H9 (cell line): ENCODE results near the gene MUC16. TPM values are rescaled to one million over a fixed set of nuclear protein-coding genes. Genes with fewer than 3 reads are reported as not detected.
"Not testable (repeated sequence)": the region's sequence is repeated elsewhere in the genome, so short reads cannot be mapped to it uniquely, and the experiment has no call there.

Experiments used
- DNase-seq: peaks from one replicate; pipeline ENCODE4 v3.0.0-alpha.2; 2017
- H2AFZ ChIP-seq: one replicate; pipeline ENCODE4 v1.6.1; 2013; ENCODE audit warnings: mild to moderate bottlenecking, low read length, control low read depth, moderate library complexity
- H2AK5ac ChIP-seq: 2 replicates; pipeline ENCODE4 v1.6.1; 2013; ENCODE audit warnings: low read length, control low read depth, mixed read lengths; ENCODE audit not compliant: insufficient read length
- H2BK120ac ChIP-seq: one replicate; pipeline ENCODE4 v1.6.1; 2013; ENCODE audit warnings: low read depth, mild to moderate bottlenecking, low read length, control low read depth, inconsistent platforms; ENCODE audit not compliant: poor library complexity, severe bottlenecking
- H2BK12ac ChIP-seq: 2 replicates; pipeline ENCODE4 v1.6.1; 2013; ENCODE audit warnings: low read length, control low read depth, mixed read lengths, low read depth; ENCODE audit not compliant: insufficient read length
- H2BK15ac ChIP-seq: 2 replicates; pipeline ENCODE4 v1.6.1; 2013; ENCODE audit warnings: low read depth, low read length, control low read depth
- H2BK20ac ChIP-seq: one replicate; pipeline ENCODE4 v1.6.1; 2013; ENCODE audit warnings: low read depth, mild to moderate bottlenecking, low read length, control low read depth, inconsistent platforms; ENCODE audit not compliant: poor library complexity, severe bottlenecking
- H2BK5ac ChIP-seq: 2 replicates; pipeline ENCODE4 v1.6.1; 2013; ENCODE audit warnings: low read length, control low read depth, mixed read lengths; ENCODE audit not compliant: insufficient read length
- H3K14ac ChIP-seq: 2 replicates; pipeline ENCODE4 v1.6.1; 2013; ENCODE audit warnings: low read length, control low read depth; ENCODE audit not compliant: insufficient read depth
- H3K18ac ChIP-seq: 2 replicates; pipeline ENCODE4 v1.6.1; 2013; ENCODE audit warnings: low read depth, mild to moderate bottlenecking, mixed read lengths, low read length, control low read depth; ENCODE audit not compliant: insufficient read length
- H3K23ac ChIP-seq: 2 replicates; pipeline ENCODE4 v1.6.1; 2013; ENCODE audit warnings: low read length, control low read depth, mixed read lengths, low read depth; ENCODE audit not compliant: insufficient read length
- H3K23me2 ChIP-seq: 2 replicates; pipeline ENCODE4 v1.6.1; 2013; ENCODE audit warnings: low read depth, mild to moderate bottlenecking, mixed read lengths, low read length, control low read depth; ENCODE audit not compliant: insufficient read length, poor library complexity, severe bottlenecking
- H3K27ac ChIP-seq: 2 replicates; pipeline ENCODE4 v1.5.1; 2013; ENCODE audit warnings: low read length, control low read depth, mixed read lengths, low read depth; ENCODE audit not compliant: insufficient read length
- H3K27me3 ChIP-seq: 2 replicates; pipeline ENCODE4 v1.6.1; 2013; ENCODE audit warnings: low read length, control low read depth, inconsistent platforms; ENCODE audit not compliant: insufficient read depth
- H3K4ac ChIP-seq: 2 replicates; pipeline ENCODE4 v1.6.1; 2013; ENCODE audit warnings: low read depth, mild to moderate bottlenecking, control low read depth, inconsistent platforms, low read length, moderate library complexity
- H3K4me1 ChIP-seq: 2 replicates; pipeline ENCODE4 v1.6.1; 2013; ENCODE audit warnings: low read length, control low read depth, inconsistent platforms; ENCODE audit not compliant: insufficient read depth
- H3K4me2 ChIP-seq: 2 replicates; pipeline ENCODE4 v1.6.1; 2013; ENCODE audit warnings: low read length, control low read depth, mixed read lengths; ENCODE audit not compliant: insufficient read length, insufficient read depth
- H3K56ac ChIP-seq: 2 replicates; pipeline ENCODE4 v1.6.1; 2013; ENCODE audit warnings: low read depth, mild to moderate bottlenecking, mixed read lengths, low read length, control low read depth; ENCODE audit not compliant: insufficient read length
- H3K79me1 ChIP-seq: 2 replicates; pipeline ENCODE4 v1.6.1; 2013; ENCODE audit warnings: low read depth, mild to moderate bottlenecking, moderate library complexity, low read length, control low read depth, inconsistent platforms; ENCODE audit not compliant: insufficient read depth, poor library complexity, severe bottlenecking
- H3K79me2 ChIP-seq: 2 replicates; pipeline ENCODE4 v1.6.1; 2013; ENCODE audit warnings: low read length, control low read depth, inconsistent platforms; ENCODE audit not compliant: insufficient read depth
- H3K9ac ChIP-seq: 2 replicates; pipeline ENCODE4 v1.6.1; 2013; ENCODE audit warnings: low read length, control low read depth, mixed read lengths; ENCODE audit not compliant: insufficient read length; ENCODE audit errors: extremely low read depth
- H3K9me3 ChIP-seq: one replicate; pipeline ENCODE4 v1.6.1; 2013; ENCODE audit warnings: low read depth, low read length, inconsistent platforms; ENCODE audit not compliant: control insufficient read depth
- H3T11ph ChIP-seq: one replicate; pipeline ENCODE4 v1.6.1; 2013; ENCODE audit warnings: mild to moderate bottlenecking, low read length, control low read depth, inconsistent platforms
- H4K20me1 ChIP-seq: one replicate; pipeline ENCODE4 v1.6.1; 2013; ENCODE audit not compliant: control insufficient read depth, insufficient read length, insufficient read depth
- H4K5ac ChIP-seq: 2 replicates; pipeline ENCODE4 v1.6.1; 2013; ENCODE audit warnings: low read depth, mild to moderate bottlenecking, mixed read lengths, low read length, control low read depth; ENCODE audit not compliant: insufficient read length
- H4K8ac ChIP-seq: replicated peaks from 2 replicates; pipeline ENCODE4 v1.6.1; 2013; ENCODE audit warnings: low read length, control low read depth, mixed read lengths, low read depth; ENCODE audit not compliant: insufficient read length
- H4K91ac ChIP-seq: 2 replicates; pipeline ENCODE4 v1.6.1; 2013; ENCODE audit warnings: low read depth, mild to moderate bottlenecking, moderate library complexity, mixed read lengths, low read length, control low read depth; ENCODE audit not compliant: insufficient read length
- H3K27ac Mint-ChIP-seq, 3 experiments: 2 replicates in 2 of 3; 3 replicates in 1 of 3; pipeline ENCODE4 v1.8.0; 2020 to 2021; ENCODE audit warnings: mixed read lengths in 3 of 3, mild to moderate bottlenecking in 1 of 3, moderate library complexity in 1 of 3
- H3K27me3 Mint-ChIP-seq: 2 replicates; pipeline ENCODE4 v1.8.0; 2021; ENCODE audit warnings: low read depth, mild to moderate bottlenecking, moderate library complexity, mixed read lengths
- H3K36me3 Mint-ChIP-seq, 3 experiments: 2 replicates in 2 of 3; 3 replicates in 1 of 3; pipeline ENCODE4 v1.8.0; 2020 to 2021; ENCODE audit warnings: low read depth in 3 of 3, mixed read lengths in 3 of 3; ENCODE audit not compliant: insufficient read depth in 1 of 3
- H3K4me1 Mint-ChIP-seq, 2 experiments: 2 replicates each; pipeline ENCODE4 v1.8.0; 2020; ENCODE audit warnings: mixed read lengths in 2 of 2
- H3K4me3 Mint-ChIP-seq, 2 experiments: 2 replicates in 1 of 2; 3 replicates in 1 of 2; pipeline ENCODE4 v1.8.0; 2020 to 2021; ENCODE audit warnings: mild to moderate bottlenecking in 2 of 2, mixed read lengths in 2 of 2, moderate library complexity in 1 of 2
- H3K9me3 Mint-ChIP-seq, 2 experiments: 2 replicates in 1 of 2; 3 replicates in 1 of 2; pipeline ENCODE4 v1.8.0; 2020; ENCODE audit warnings: mild to moderate bottlenecking in 2 of 2, mixed read lengths in 2 of 2, moderate library complexity in 1 of 2
- WGBS: extraction: QIAGEN DNeasy Blood & Tissue Kit; methylation state at CpG from one replicate; pipeline ENCODE4 v1.1.7; 2013; ENCODE audit warnings: missing lambda C conversion rate, low lambda C conversion rate, mixed read lengths; ENCODE audit not compliant: insufficient read length; ENCODE audit errors: extremely low coverage; 5-methylcytosine and 5-hydroxymethylcytosine counted together
- total RNA-seq: library from RNA; stranded (reverse); gene quantifications from 2 replicates; pipeline ENCODE4 v1.2.1, GENCODE V29; 2021
- TF ChIP-seq, protein P1 (sequence below): fragments of 200-600 bp; sonication (generic); conservative IDR thresholded peaks from 3 replicates; pipeline ENCODE4 v1.8.0; 2021; ENCODE audit warnings: antibody characterized with exemption, mild to moderate bottlenecking

MUC16 gene
- total RNA-seq, 1 experiment from 2014 or later, result 0.22 TPM

DNA sequence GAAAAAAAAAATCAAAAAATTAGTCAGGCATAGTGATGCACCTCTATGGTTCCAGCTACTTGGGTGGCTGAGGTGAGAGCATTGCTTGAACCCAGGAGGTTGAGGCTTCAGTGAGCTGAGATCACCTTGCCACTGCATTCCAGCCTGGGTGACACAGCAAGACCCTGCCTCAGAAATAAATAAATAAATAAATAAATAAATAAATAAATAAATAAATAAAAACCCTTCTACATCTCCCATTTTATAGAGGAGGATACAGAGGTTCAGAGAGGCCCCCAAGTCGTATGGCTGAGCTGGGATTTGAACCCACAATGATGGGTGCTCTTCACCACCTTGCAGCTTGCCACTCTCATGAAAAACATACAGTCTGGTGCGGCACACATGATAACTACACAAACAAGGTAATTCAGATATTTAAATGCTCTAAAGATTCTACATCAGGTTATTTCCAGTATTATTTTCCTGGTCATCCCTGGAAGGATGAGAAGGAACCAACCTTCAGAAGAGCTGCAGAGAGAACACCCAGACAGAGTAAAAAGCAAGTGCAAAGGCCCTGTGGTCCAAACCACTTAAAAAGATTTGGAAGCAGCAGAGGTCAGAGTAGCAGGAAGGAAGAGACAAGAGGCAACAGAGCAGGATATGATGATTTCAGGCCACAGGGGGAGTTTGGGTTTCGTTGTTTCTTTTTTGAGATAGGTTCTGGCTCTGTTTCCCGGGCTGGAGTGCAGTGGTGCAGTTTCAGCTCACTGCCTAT, 47.5 kb upstream of the MUC16 start:
- Mint-ChIP-seq H3K4me3 (no peak overlapping the region), H3K27ac (peak overlapping the region in 2 of 3 experiments; percentile 26 to 51; a peak in 2 of 7 replicates), H3K9me3 (peaks cover 0 to 2% of the 10 kb centered on the region in 2 experiments; a peak in 3 of 5 replicates), H3K36me3 (peaks cover 0 to 5% (median 0%) of the 10 kb centered on the region in 3 experiments; a peak in 2 of 7 replicates), H3K27me3 (no peaks in the 10 kb centered on the region), H3K4me1 (peaks cover 25 to 45% of the 10 kb centered on the region in 2 experiments)
- Histone ChIP-seq H2BK15ac (no peak overlapping the region), H2BK5ac (no peak overlapping the region), H2AK5ac (no peak overlapping the region), H3K79me2 (no peaks in the 10 kb centered on the region), H2AFZ (no peak overlapping the region), H3K27ac (no peak overlapping the region), H3K79me1 (no peaks in the 10 kb centered on the region), H3K9me3 (no peaks in the 10 kb centered on the region), H2BK120ac (no peak overlapping the region), H4K8ac (no peak overlapping the region), H4K20me1 (no peaks in the 10 kb centered on the region), H3K23me2 (no peaks in the 10 kb centered on the region), H3K9ac (no peak overlapping the region), H2BK20ac (peak overlapping the region; percentile 6), H3T11ph (no peak overlapping the region), H3K4me1 (no peaks in the 10 kb centered on the region; the same call in 1 of the 2 replicates), H3K23ac (no peak overlapping the region), H4K91ac (no peak overlapping the region), H2BK12ac (no peak overlapping the region), H3K14ac (no peak overlapping the region), H3K27me3 (no peaks in the 10 kb centered on the region), H3K4me2 (no peak overlapping the region), H4K5ac (no peak overlapping the region), H3K18ac (no peak overlapping the region), H3K56ac (no peak overlapping the region), H3K4ac (no peak overlapping the region)
- no CpG with 5 or more reads among the region's 4 CpGs for WGBS
- TF ChIP-seq, protein P1, sequence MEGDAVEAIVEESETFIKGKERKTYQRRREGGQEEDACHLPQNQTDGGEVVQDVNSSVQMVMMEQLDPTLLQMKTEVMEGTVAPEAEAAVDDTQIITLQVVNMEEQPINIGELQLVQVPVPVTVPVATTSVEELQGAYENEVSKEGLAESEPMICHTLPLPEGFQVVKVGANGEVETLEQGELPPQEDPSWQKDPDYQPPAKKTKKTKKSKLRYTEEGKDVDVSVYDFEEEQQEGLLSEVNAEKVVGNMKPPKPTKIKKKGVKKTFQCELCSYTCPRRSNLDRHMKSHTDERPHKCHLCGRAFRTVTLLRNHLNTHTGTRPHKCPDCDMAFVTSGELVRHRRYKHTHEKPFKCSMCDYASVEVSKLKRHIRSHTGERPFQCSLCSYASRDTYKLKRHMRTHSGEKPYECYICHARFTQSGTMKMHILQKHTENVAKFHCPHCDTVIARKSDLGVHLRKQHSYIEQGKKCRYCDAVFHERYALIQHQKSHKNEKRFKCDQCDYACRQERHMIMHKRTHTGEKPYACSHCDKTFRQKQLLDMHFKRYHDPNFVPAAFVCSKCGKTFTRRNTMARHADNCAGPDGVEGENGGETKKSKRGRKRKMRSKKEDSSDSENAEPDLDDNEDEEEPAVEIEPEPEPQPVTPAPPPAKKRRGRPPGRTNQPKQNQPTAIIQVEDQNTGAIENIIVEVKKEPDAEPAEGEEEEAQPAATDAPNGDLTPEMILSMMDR, result no peak
- no peak for DNase-seq

DNA sequence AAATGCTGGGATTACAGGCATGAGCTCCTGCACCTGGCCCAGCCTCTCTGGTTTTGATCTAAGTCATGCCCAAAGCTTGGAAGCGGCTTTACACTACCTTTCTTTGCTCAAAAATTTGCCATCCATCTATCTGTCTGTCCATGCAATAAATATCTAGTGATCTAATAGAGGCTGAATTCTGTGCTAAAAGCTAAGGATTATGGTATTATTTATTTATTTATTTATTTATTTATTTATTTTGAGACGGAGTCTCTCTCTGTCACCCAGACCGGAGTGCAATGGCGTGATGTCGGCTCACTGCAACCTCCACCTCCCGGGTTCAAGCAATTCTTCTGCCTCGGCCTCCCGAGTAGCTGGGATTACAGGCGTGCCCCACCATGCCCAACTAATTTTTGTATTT, 45.9 kb upstream of the MUC16 start:
- H3K18ac ChIP-seq, H3K4me1 ChIP-seq, H2BK12ac ChIP-seq, H3K9ac ChIP-seq, H2AK5ac ChIP-seq, H4K5ac ChIP-seq, H2BK5ac ChIP-seq, H3K4me2 ChIP-seq, H2BK20ac ChIP-seq, H3K14ac ChIP-seq, H3K27ac Mint-ChIP-seq, H3K27me3 Mint-ChIP-seq, H3K79me2 ChIP-seq, H3K4ac ChIP-seq, H3K9me3 ChIP-seq, H3K79me1 ChIP-seq, H3K9me3 Mint-ChIP-seq, H2BK15ac ChIP-seq, H4K20me1 ChIP-seq, H4K8ac ChIP-seq, H3K4me3 Mint-ChIP-seq, H4K91ac ChIP-seq, H3K23ac ChIP-seq, DNase-seq, H3K27me3 ChIP-seq, H3K36me3 Mint-ChIP-seq, H3T11ph ChIP-seq, H3K27ac ChIP-seq, H2BK120ac ChIP-seq, H3K23me2 ChIP-seq, H2AFZ ChIP-seq, H3K56ac ChIP-seq: not testable (repeated sequence)
- peaks cover 25 to 44% of the 10 kb centered on the region in 2 experiments for H3K4me1 Mint-ChIP-seq
- WGBS, result no CpG with 5 or more reads among the region's 9 CpGs
